GM19193 (cell line): ENCODE data around the gene NADK.

Experiments
- POLR2A ChIP-seq: IDR thresholded peaks from 4 replicates; pipeline ENCODE4 v1.6.1; 2011; ENCODE audit not compliant: insufficient read depth, insufficient read length; ENCODE audit errors: extremely low read depth

The NADK gene

GRCh38 chr1:1796466-1796865 lies 18.2 kb upstream of the NADK start:
- no peak for TF ChIP-seq POLR2A

GRCh38 chr1:1794999-1795398 lies 16.7 kb upstream of the NADK start:
- no peak for TF ChIP-seq POLR2A

- no peak for TF ChIP-seq POLR2A
Measured at GRCh38 chr1:1793481-1794244, 15.4 kb upstream of the NADK start.

- TF ChIP-seq POLR2A: no peak
Measured at GRCh38 chr1:1788646-1789431, 10.6 kb upstream of the NADK start.

- TF ChIP-seq POLR2A: no peak
Measured at GRCh38 chr1:1788136-1788535, 9.9 kb upstream of the NADK start.

GRCh38 chr1:1786836-1787605 lies 8.8 kb upstream of the NADK start:
- no peak for TF ChIP-seq POLR2A

- no peak for TF ChIP-seq POLR2A
Measured at GRCh38 chr1:1785666-1786065, 7.4 kb upstream of the NADK start.

GRCh38 chr1:1784933-1785332 lies 6.7 kb upstream of the NADK start:
- TF ChIP-seq POLR2A: no peak

- TF ChIP-seq POLR2A: peak; percentile 12
Measured at GRCh38 chr1:1783320-1783719, 5.0 kb upstream of the NADK start.

- TF ChIP-seq POLR2A: peak; percentile 42
Measured at GRCh38 chr1:1782399-1783221, 4.3 kb upstream of the NADK start.

- no peak for TF ChIP-seq POLR2A
Measured at GRCh38 chr1:1781526-1781903, 3.2 kb upstream of the NADK start.

- TF ChIP-seq POLR2A: peak; percentile 16
Measured at GRCh38 chr1:1780598-1781525, 2.6 kb upstream of the NADK start.

GRCh38 chr1:1779691-1780597 lies 1.7 kb upstream of the NADK start:
- peak; percentile 65 for TF ChIP-seq POLR2A

- no peak for TF ChIP-seq POLR2A
Measured at GRCh38 chr1:1779320-1779675, 1.0 kb upstream of the NADK start.
